ENCODE measurements around the gene CLDN6.

CLDN6 gene

DNA sequence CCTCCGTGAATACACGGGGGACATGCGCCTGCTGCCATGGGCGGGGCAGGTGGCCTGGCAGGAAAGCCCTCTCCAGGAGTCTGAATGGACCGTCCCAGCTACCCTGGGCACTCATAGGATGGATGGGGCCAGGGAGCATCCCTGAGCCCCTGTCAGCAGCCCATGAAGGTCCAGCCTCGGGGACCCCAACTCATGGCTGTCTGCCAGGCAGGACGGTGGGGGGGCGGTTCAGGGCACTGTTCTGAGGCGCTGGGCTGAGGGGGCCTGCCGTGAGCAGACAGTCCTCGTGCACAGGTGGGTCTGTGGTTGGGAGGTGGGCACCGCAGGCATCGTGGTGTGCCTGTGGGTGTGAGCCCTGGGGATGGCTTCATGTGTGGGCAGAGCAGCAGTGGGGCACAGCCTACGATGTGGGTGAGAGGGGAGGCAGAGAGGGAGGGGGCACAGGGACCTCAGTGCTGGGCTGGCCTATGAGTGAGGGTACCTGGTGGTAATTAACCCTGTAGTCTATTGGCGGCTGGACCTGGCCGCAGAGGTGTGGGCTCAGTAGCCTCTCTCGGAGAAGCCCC is 31.3 kb downstream of the CLDN6 start:
- TF ChIP-seq CTCF (IDR thresholded peaks at IDR 0.05; ENCODE audit: low read length, missing control alignments): no peak
- no peak overlapping the region for H3K4me3 ChIP-seq (replicated peaks; ENCODE audit: low read depth, low read length)
- DNase-seq (ENCODE audit: low read depth): no peak

DNA sequence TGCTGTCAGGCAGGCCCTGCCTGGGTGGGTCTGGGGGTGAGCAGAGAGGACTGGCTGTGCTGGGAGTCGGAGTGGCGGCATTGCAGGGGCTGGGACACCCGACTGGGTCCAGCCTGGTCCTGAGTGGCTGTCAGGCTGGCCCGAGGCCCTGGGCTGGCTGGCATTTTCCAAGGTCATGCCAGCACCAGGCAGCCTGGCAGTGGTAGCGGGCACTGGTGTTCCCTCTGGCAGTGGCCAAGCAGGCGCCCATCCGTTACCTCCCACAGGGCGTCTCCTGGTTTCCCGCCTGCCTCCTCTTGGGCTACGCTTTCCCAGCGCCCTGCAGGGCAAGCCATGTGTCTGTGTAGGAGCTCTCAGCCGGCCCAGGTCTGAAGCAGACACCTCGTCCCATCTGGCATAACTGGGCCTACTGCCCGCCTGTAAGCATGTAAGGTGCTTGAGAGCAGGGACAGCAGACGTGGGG is 32.1 kb downstream of the CLDN6 start:
- H3K4me3 ChIP-seq (replicated peaks; ENCODE audit: low read depth, low read length): no peak overlapping the region
- TF ChIP-seq CTCF (IDR thresholded peaks at IDR 0.05; ENCODE audit: low read length, missing control alignments): no peak
- no peak for DNase-seq (ENCODE audit: low read depth)

- no peak for TF ChIP-seq CTCF (IDR thresholded peaks at IDR 0.05; ENCODE audit: low read length, missing control alignments)
- H3K4me3 ChIP-seq (replicated peaks; ENCODE audit: low read depth, low read length): no peak overlapping the region
- DNase-seq (ENCODE audit: low read depth): no peak
Measured at GRCh38 chr16:2985462-2985861, 32.5 kb downstream of the CLDN6 start.

GRCh38 chr16:2983706-2984136 is 34.3 kb downstream of the CLDN6 start:
- TF ChIP-seq CTCF (IDR thresholded peaks at IDR 0.05; ENCODE audit: low read length, missing control alignments): peak; percentile 33
- peak overlapping the region; percentile 27 for H3K4me3 ChIP-seq (replicated peaks; ENCODE audit: low read depth, low read length)
- DNase-seq (ENCODE audit: low read depth): peak; percentile 67

- H3K4me3 ChIP-seq (replicated peaks; ENCODE audit: low read depth, low read length): no peak overlapping the region
- DNase-seq (ENCODE audit: low read depth): no peak
- no peak for TF ChIP-seq CTCF (IDR thresholded peaks at IDR 0.05; ENCODE audit: low read length, missing control alignments)
Measured at GRCh38 chr16:2982402-2982801, 35.6 kb downstream of the CLDN6 start.

DNA sequence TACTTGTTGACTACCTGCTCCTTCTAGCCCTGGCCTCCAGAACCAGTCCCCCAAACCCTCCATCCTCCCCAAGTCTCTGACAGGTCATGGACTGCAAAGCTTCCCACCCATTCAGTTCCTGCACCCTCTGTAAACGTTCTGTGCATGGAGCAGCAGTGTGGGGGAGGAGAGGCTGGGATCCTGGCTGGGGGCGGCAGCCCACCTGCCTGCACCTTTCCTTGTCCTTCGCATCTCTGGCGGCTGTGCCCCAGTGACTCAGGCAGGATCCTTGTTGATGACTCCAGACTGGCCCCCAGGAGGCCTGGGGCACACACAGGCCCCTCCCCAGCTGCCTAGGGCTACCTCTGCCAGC is 36.1 kb downstream of the CLDN6 start:
- no peak for DNase-seq (ENCODE audit: low read depth)
- no peak overlapping the region for H3K4me3 ChIP-seq (replicated peaks; ENCODE audit: low read depth, low read length)

More for the DNA sequence above, 36.1 kb downstream of the CLDN6 start:
- TF ChIP-seq CTCF (IDR thresholded peaks at IDR 0.05; ENCODE audit: low read length, missing control alignments): no peak

Data from fibroblast of pulmonary artery (primary cell).